ENCODE measurements around the gene FTO. TPM values are rescaled to one million over a fixed set of nuclear protein-coding genes. Genes with fewer than 3 reads are reported as not detected.

The FTO gene
- total RNA-seq, 1 donor from 2014 or later = 66.4 TPM

DNA sequence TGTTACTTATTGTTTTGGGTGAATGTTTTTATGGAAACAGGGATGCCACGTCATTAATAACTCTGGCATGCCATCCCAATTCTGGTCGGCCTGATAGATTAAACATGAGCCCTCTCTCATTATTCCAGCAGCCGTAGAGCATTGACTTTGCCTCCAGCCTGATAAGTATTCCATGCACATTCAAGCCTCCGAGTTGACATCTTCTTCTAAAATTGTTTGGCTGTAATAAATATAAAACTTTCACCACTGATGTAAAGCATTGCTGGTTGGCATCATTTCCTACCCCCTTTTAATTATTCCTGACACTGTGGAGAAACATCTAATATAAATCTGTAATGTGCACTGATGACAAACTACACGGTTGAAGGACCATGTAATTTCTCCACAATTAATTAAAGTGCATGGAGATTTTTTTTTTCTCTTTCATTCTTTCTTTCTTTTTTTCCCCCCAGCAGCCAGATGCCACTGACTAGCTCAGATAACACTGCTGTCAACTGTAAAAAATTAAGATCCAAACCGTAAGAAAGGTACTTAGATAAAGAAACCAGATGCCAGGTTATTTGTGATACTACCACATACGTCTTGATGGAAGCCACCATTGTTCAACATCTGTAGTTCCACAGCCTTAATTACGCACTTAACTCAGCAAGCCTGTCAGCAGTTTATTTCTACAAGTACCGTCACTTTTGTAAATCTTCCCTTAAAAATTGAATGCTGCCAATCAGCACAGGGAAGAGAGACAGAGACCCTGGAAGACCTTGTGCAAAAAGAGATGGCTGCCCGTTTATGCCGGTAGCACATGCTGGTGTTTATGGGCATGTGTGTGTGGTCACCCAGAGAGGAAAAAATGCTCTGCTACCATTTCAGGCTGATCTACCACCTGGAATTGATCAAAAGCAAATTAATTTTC lies 344.9 kb downstream of the FTO start:
- intact Hi-C loops (cut with micrococcal nuclease) = no loop called here

DNA sequence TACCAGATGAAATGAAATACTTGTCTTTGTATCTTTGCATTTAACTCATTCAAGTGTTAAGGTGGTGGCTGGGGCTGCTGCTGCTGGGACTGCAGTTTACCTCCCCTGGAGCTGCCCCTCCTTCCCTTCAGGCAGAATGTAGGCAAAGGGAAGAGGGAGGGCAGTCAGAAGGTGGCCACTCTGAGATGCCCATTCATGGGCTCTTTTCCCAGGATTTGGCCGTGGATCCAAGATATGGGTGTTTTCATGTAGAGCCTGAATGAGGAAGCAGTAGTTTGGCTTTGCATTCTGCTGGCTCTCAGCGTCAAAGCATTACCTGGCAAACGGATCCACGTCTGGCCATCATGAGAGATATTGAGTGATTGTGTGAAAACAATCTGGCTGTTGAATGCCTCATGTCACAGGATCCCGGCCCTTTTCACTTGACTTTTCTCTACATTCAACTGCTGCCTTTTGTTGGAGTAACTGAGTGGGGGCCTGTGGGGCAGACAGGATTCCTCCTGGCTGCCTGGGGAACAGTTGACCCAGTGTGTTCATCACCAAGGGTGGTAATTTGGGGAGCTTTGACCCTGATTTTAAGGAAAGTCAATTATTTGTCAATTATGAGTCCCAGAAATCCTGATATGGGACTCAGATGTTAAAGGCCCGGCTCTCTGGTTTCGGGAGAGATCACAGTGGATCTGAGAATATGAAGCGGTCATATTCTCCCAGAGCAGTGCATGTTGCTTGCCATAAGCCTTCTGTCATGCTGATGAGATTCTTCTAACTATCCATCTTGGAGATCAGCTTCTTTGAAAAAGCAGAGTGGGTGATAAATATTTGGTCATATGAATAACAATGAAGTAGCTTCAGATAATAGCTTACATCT lies 345.9 kb downstream of the FTO start:
- intact Hi-C loops (cut with micrococcal nuclease) = no loop called here

DNA sequence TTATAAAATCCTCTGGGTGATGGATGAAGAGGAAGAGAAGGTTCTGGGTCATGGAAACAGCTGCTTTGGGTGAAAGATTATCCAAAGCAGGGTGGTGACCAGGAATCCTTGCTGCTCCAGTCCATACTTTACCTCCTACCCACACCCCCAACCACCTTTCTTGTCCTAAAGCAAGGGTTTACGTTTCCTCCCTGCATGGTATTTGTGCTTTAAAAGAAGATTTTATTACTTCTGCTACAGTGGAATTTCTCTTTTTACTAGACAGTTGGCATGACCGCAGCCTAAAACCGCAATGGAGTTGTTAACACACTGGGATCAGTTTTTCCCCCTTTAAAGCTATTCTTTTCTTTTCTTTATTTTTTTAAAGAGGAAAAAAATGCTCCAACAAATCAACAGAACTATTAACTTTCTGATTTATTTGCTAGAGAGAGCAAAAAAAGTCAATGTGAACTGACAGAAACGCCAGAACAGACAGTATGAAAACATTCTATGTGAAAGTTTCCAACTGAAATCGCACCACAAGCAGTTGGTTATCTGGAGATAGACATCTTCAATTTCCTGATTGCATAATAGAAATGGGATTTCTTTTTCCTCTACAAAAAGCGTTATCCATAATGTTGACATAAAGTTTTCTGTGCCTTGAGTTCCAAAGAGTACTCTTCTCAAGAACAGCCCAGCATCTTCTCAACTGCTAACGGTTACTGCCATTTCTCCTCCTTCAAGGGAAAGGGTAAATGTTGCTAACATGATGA lies 346.7 kb downstream of the FTO start:
- intact Hi-C loops (cut with micrococcal nuclease) = no loop called here

DNA sequence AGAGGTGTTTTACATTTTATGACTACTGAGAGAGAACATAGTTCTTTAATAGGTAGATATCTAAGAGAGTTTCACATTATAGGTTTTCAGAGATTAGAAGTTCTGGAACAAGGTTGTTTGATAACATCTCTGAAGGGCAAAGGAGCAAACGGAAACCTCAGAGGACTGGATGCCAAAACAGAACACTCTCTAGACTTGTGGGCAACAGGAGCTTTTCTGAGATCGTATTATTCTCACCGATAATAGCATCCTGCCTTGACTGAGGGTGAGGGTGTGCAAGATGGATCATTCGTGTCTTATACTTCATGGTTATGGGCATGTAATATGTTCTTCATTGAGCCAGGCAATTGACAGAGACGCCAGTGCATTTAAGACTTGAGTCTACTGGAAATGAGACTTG lies 347.9 kb downstream of the FTO start:
- intact Hi-C loops (cut with micrococcal nuclease) = no loop called here

- intact Hi-C loops (cut with micrococcal nuclease) = no loop called here
Measured at GRCh38 chr16:54052271-54052670, 348.3 kb downstream of the FTO start.

DNA sequence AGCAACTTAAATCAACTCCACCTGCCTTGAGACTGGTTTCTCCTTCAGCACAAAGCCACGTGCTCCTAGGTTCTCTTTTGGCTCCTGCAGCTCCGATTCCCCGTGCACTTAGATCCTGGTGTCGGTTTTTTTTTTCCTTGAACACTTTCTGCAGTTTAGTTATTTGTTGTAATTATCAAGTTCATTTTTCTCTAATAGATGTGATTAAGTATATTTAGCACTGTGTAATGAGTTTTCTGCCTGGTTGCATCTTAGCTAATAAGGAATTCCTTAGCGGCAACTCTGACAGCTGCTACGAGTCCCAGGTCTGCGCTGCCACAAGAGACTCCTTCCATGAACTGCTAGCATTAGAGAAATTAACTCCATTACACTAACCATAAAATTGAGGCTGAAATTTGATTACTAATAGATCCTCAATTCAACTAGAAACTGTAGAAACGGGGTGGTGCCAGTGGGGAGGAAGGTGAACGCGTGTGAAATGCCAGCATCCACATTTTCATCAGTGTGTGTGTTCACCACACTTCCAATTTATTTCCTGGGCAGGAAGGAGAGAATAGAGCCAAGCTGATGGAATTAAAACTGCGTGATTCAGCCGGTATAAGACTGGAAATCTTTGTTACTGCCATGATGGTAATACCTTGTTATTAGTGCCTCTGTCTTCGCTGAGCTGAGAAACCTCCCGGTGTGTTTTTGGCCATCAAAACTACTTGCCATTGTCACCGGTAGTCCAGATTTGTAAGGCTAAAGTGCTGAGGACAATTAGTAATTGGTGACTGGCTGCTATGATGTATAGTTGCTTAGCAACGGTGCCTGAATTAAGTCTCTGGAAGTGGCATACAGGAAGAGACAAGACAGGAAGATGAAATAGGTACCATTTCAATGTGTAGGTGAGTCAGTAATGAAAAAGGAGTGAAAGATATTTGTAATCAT lies 350.2 kb downstream of the FTO start:
- intact Hi-C loops (cut with micrococcal nuclease) = no loop called here

- intact Hi-C loops (cut with micrococcal nuclease) = no loop called here
Measured at GRCh38 chr16:54055191-54055590, 351.2 kb downstream of the FTO start.

DNA sequence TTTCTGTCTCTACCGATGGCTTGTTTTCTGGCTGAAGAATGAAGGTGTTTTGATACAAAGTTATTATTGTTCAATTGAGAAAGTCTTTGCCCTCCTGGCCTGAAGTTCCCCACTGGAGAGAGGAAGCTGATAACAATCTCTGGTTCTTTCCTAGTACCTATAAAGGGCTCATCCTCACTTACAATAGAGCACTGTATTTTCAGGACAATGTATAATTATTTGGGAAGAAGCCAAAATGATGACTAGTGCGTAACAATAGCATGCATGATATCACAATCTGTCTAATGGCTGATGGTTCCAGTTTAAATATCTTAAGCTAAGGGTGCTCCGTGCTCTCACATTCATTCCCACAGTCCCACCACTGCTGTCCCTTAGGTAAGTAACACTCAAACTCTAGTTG lies 351.9 kb downstream of the FTO start:
- intact Hi-C loops (cut with micrococcal nuclease) = no loop called here

- intact Hi-C loops (cut with micrococcal nuclease) = no loop called here
Measured at GRCh38 chr16:54056921-54057320, 353.0 kb downstream of the FTO start.

- intact Hi-C loops (cut with micrococcal nuclease) = no loop called here
Measured at GRCh38 chr16:54059319-54059718, 355.4 kb downstream of the FTO start.

DNA sequence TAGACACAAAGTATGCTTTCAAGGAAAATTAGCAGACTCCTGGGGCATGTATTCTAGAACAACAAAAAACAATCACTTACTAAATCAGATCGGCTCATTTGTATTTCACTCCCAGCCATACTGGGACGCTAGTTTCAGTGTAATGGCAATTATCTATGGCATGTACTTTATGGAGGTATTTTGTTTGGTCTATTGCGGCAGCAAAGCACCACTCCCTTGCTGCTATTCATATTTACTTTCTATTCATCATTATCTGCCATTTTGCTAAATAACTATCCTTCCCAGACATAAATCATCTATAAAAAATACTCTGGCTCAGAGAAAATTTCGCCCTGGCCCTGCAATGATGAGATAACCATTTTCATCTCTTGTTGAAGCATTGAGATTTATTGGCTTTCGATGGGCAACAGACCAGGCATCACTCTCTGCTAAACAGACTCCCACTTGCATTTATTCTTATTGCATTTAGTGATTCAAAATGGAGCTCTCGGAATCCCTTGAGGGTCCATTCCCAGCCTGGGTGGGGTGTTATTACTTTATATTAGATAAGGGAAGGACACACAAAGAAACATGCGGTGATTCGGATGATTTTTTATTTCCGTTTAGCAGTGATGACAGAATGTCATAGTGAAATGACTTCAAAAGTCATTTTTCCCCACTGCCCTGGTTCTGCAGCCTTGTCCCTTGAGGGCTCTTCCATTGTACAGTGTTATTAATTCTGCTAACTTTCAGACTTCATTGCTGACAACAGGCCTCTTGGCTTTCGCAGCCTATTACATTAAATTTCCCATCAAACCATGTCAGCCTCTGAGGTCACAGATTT lies 356.9 kb downstream of the FTO start:
- intact Hi-C loops (cut with micrococcal nuclease) = no loop called here

GRCh38 chr16:54061454-54061853 lies 357.5 kb downstream of the FTO start:
- intact Hi-C loops (cut with micrococcal nuclease) = no loop called here

DNA sequence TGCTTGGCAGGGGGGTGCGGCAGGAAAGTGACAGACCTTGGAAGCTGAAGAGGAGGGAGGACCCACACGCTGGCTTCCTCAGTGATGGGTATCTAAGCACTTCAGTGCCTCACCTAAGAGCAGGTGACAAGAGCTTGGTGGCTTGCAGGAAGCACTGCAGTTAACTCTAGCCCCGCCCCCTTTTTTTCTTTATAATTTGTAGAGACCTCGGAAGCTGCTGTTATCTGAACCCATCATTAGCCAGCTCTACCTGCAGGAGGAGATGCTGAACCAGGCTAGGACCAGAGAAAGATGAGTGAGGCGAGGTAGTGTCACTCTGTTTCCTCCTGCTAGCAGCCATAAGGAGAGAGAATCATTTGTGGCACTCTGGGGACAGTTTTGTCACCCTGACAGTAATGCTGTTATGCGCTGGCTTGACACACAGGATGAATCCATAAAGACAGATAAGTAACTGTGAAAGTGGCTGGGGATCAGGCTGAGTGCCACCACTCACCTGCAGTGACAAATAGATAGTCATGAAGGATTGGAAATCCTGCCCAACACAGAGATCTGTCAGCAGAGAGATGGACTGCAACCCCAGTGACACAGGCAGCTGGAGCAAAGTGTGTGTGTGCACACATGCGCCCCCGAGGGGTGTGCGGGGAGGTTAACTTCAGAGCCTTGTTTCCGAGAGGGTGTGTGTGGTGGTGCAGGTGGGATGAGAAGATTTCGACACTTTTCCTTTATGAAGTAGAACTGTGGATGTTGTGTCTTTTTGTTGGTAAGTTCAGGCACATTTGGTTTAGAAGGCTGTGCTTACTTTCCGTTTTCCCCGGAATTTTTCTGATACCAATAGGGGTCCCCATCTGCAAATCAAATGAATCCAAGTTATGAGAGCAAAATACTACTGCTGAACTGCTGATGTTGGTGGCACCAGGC lies 358.7 kb downstream of the FTO start:
- intact Hi-C loops (cut with micrococcal nuclease) = no loop called here

DNA sequence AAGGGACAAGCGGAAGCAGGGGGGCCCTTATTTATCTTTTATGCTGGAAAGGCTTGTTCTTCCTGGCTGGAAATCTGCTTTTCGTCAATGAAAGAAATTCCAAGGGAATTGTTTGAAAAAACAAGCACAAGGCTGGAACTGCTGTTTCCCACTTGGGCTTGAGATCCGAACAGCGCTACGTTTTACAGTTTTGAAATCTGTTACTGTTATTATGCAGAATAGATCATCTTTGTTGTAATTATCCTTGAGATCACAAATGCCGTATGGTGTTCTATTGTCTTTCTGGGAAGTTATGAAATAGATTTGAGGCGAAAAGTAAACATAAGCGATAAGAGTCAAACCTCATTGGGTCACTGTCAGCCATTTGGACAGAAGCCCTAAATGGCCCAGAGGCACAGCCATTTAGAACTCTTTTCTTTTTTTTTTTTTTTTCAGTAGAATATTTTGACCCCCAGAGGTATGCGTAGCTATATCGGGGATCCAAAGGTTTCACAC lies 359.4 kb downstream of the FTO start:
- intact Hi-C loops (cut with micrococcal nuclease) = no loop called here

DNA sequence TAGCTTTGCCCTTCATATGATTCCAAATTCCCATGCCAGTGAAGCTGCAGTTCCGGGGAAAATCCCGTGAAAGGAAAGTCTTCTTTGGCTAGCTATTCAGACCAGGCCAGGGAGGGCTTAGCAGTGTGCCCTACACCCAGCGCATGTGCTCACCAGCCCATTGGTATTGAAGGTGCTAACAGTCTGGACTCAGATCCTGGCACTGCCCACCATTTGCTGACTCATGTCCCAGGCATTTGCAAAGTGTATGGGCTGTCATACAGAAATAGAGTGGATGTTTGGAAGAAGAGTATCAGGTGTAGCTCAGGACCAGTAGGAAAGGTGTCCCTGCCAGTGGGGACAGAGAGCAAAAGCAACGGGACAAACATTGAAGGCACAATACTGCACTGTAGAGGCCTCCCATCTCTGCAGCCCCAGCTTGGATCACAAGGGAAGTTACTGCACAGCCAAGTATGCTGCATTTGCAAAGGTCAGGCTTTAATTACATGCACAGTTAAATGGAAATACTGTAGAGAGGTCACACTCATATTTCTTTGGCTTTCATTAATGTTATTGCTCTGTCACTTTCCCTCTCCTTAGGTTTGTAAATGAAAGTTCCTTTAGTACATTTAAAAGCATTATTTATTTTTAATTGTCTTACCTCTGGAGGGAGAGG lies 362.6 kb downstream of the FTO start:
- intact Hi-C loops (cut with micrococcal nuclease) = no loop called here

- intact Hi-C loops (cut with micrococcal nuclease) = no loop called here
Measured at GRCh38 chr16:54067322-54068065, 363.5 kb downstream of the FTO start.

GRCh38 chr16:54068212-54068611 lies 364.3 kb downstream of the FTO start:
- intact Hi-C loops (cut with micrococcal nuclease) = no loop called here
